Measurements from ENCODE around the gene CSDE1.
A peak's percentile ranks its signal among the peaks of the same experiment; 100 is the strongest.

The CSDE1 gene

GRCh38 chr1:114701931-114702330 lies 55.9 kb downstream of the CSDE1 start:
- DNase-seq (ENCODE audit: low spot score) = no peak

DNA sequence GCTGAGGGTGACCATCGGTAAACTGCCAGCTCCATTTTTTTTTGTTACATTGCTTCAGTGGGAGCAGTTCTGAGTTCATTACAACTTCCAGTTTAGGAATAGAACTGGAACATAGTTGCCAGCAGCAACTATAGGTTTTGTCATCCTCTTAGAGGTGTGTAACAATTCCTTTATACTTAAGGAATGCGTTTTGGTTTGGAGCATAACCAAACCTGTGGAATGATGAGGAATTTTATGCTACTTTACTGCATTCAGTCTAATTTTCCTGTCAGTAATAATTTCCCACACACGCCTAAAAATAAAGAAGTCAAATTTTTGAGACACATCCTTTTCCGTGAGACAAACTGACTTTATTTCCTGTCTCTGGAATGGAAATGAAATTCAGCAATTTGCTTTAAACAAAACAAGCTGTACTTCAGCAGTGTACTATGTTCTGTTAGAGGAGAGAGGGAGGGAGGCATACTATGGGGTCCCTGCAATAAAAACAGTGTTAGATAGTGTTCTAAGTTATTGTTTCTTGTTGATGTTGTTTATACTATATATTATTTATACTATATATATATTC lies 57.7 kb downstream of the CSDE1 start:
- no peak for DNase-seq (ENCODE audit: low spot score)

DNA sequence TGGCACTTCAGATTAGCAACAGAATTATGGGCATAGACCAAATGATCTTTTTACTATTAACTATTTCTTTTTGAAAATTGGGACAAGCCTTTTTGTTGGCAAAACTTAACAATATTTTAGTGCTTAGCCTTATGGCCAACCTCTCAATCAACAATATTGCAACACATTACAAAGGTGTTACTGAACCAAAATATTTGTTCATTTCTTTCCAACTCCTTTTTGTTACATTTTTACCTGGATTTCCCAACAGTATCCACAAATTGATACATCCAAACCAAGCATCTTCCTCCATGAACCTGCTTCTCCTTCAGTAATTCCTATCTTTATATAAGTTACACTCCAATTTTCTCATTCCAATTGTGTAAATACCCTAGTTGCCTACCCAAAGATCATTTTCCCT lies 61.0 kb downstream of the CSDE1 start:
- DNase-seq (ENCODE audit: low spot score) = no peak

GRCh38 chr1:114695430-114696058 lies 62.2 kb downstream of the CSDE1 start, which contains the start of gene AMPD1:
TSS of gene AMPD1 (minus strand) at chr1:114695546. CDS start at chr1:114695471, 75 bp downstream.
- no peak for DNase-seq (ENCODE audit: low spot score)

DNA sequence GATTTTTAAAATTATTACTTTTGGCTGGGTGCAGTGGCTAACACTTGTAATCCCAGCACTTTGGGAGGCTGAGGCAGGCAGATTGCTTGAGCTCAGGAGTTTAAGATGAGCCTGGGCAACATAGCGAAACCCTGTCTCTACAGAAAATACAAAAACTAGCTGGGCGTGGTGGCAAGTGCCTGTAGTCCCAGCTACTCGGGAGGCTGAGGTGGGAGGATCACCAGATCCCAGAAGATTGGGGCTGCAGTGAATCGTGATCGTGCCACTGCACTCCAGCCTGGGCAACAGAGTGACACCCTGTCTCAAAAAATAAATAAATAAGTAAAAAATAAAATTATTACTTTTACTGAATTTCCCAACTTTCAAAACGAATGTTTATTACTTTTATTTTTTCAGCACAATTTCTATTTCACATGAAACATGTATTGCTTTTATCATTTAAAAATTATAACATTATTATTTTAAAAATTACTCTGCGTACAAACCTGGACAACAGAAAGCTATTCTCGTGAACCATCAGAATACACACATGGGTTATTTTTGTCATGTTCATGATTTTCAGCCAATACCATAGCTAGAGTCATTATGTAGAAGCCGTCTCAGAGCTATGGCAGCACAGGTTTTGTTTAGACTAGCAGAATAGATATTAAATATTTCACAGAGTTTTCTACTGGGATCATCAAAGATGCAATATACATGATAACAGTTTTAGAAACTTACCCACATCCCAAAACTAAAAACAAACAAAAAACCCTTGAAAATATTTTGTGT lies 63.1 kb downstream of the CSDE1 start:
- DNase-seq (ENCODE audit: low spot score) = no peak

GRCh38 chr1:114692947-114693346 lies 64.8 kb downstream of the CSDE1 start:
- no peak for DNase-seq (ENCODE audit: low spot score)

DNA sequence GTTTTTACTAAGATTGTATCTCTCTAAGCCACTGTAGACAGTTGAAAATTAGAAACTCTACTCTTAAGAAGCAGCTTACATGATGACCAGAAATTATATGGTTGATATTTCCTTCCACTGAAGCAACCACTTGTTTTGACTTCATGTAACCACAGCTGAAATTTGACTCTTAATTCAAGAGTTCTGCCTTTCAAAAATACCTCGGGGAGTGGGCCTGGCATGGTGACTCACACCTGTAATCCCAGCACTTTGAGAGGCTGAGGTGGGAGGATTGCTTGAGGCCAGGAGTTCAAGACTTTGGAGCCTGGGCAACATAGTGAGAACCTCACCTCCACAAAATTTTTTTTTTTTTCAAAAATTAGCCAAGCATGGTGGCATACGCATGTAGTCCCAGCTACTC lies 66.7 kb downstream of the CSDE1 start:
- DNase-seq (ENCODE audit: low spot score) = no peak

DNA sequence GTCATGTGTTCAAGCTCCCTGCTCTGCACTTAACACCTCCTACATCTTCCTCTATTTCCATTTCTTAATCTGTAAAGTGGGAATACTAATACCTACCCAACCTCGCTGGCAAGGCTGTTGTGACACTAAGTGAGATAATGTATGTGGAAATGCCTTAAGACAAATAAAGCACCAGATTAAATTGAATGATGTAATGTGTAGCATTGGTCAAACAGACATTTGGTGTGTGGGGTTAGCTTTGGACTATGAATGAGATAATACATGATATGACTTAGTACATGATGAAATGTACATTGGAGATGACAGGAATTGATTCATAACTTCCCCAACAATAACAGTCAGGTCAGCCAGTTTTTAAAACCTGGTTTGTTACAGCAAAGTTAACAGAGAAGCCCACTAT lies 67.6 kb downstream of the CSDE1 start:
- DNase-seq (ENCODE audit: low spot score) = no peak

DNA sequence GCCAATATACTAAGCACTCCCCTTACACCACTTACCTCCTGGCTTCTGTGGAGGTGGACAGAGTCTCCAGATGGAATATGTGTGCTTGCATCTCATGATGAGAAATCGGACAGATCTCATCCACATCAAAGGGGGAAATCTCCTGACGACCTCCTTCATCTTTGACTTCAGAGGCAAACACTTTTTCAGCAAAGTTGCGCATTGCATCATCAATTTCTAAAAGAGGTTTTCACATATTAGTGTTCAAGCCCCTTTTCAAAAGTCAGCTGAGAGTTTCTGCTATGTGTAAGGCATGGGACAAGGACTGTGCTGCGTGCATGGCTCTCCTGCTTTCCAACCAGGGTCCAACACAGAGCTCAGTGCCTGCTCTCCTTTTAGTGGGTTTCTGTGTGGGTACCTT lies 69.3 kb downstream of the CSDE1 start:
- no peak for DNase-seq (ENCODE audit: low spot score)

- no peak for DNase-seq (ENCODE audit: low spot score)
Observed at GRCh38 chr1:114685851-114686250, 71.9 kb downstream of the CSDE1 start.

- DNase-seq (ENCODE audit: low spot score) = no peak
Observed at GRCh38 chr1:114677691-114678090, 80.1 kb downstream of the CSDE1 start.

- no peak for DNase-seq (ENCODE audit: low spot score)
Observed at GRCh38 chr1:114676115-114676514, 81.7 kb downstream of the CSDE1 start.

GRCh38 chr1:114671939-114672275 lies 85.9 kb downstream of the CSDE1 start:
- DNase-seq (ENCODE audit: low spot score) = no peak

GRCh38 chr1:114671011-114671938 lies 86.5 kb downstream of the CSDE1 start:
- DNase-seq (ENCODE audit: low spot score) = peak; percentile 41

- peak; percentile 88 for DNase-seq (ENCODE audit: low spot score)
Observed at GRCh38 chr1:114670083-114671010, 87.4 kb downstream of the CSDE1 start.

- no peak for DNase-seq (ENCODE audit: low spot score)
Observed at GRCh38 chr1:114669562-114670082, 88.2 kb downstream of the CSDE1 start, which contains the start of gene DENND2C. TSS of gene DENND2C (minus strand) at chr1:114670049. CDS start at chr1:114625984, 44,065 bp downstream.

- DNase-seq (ENCODE audit: low spot score) = peak; percentile 22
Observed at GRCh38 chr1:114668784-114669561, 88.8 kb downstream of the CSDE1 start.

- no peak for DNase-seq (ENCODE audit: low spot score)
Observed at GRCh38 chr1:114668373-114668772, 89.4 kb downstream of the CSDE1 start.

DNA sequence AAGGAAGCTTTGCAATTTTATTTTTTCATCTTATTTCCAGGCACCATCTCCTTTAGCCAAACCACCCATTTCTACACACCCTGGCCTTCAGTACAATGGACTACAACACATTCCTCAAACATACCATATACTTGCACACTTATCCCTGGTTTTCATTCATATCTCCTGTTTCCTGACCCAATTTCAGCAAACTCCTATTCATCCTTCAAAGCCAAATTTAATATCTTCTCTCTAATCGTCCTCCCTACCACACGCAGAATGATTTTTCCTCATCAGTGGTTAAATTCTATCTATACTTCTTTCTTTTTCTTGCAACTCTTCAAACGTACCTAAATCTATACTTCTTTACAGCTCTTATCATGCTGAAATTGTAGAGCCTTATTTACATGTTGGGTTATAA lies 90.8 kb downstream of the CSDE1 start:
- no peak for DNase-seq (ENCODE audit: low spot score)
